NCI-H146 (cell line): ENCODE measurements around the gene TIAM2.
"Not testable (repeated sequence)": the region's sequence is repeated elsewhere in the genome, so short reads cannot be mapped to it uniquely, and the experiment has no call there.

Experiments used
- DNase-seq: peaks from one replicate; lab custom pipeline; 2025; lab: John Stamatoyannopoulos, UW

Gene TIAM2

GRCh38 chr6:154991207-154991606 is 3.9 kb upstream of the TIAM2 start:
- DNase-seq = no peak

GRCh38 chr6:154993026-154993425 is 2.1 kb upstream of the TIAM2 start:
- no peak for DNase-seq

- DNase-seq = no peak
Measured at GRCh38 chr6:154993710-154994109, 1.4 kb upstream of the TIAM2 start.

GRCh38 chr6:154994836-154995253 is 270 bp upstream of the TIAM2 start:
- no peak for DNase-seq

- no peak for DNase-seq
Measured at GRCh38 chr6:154996016-154996590, 988 bp downstream of the TIAM2 start.

GRCh38 chr6:154996841-154997311 is 1.8 kb downstream of the TIAM2 start:
- DNase-seq = no peak

GRCh38 chr6:154998855-154999254 is 3.7 kb downstream of the TIAM2 start:
- DNase-seq = no peak

- DNase-seq = no peak
Measured at GRCh38 chr6:155001482-155001881, 6.4 kb downstream of the TIAM2 start.

GRCh38 chr6:155001934-155002333 is 6.8 kb downstream of the TIAM2 start:
- no peak for DNase-seq

- no peak for DNase-seq
Measured at GRCh38 chr6:155003476-155003875, 8.4 kb downstream of the TIAM2 start.

GRCh38 chr6:155004017-155004416 is 8.9 kb downstream of the TIAM2 start:
- DNase-seq = no peak

GRCh38 chr6:155004576-155005372 is 9.7 kb downstream of the TIAM2 start:
- DNase-seq = no peak

GRCh38 chr6:155008625-155009024 is 13.5 kb downstream of the TIAM2 start:
- DNase-seq = no peak

GRCh38 chr6:155010940-155011339 is 15.8 kb downstream of the TIAM2 start:
- DNase-seq = no peak

GRCh38 chr6:155011809-155012291 is 16.7 kb downstream of the TIAM2 start:
- no peak for DNase-seq

- DNase-seq = no peak
Measured at GRCh38 chr6:155013457-155013876, 18.4 kb downstream of the TIAM2 start.

- no peak for DNase-seq
Measured at GRCh38 chr6:155014137-155014536, 19.0 kb downstream of the TIAM2 start.

GRCh38 chr6:155014670-155015300 is 19.7 kb downstream of the TIAM2 start:
- DNase-seq = no peak

GRCh38 chr6:155018415-155018814 is 23.3 kb downstream of the TIAM2 start:
- DNase-seq = not testable (repeated sequence)

GRCh38 chr6:155021680-155022079 is 26.6 kb downstream of the TIAM2 start:
- no peak for DNase-seq

- no peak for DNase-seq
Measured at GRCh38 chr6:155022721-155023120, 27.6 kb downstream of the TIAM2 start.

- DNase-seq = no peak
Measured at GRCh38 chr6:155023717-155024116, 28.6 kb downstream of the TIAM2 start.
